Fibroblast of pulmonary artery (primary cell): ENCODE measurements around the gene OSBPL5.

Experiments used
- DNase-seq: peaks from one replicate; pipeline ENCODE4 v3.0.0-alpha.2; 2010; ENCODE audit warnings: low read depth
- H3K4me3 ChIP-seq: replicated peaks from 2 replicates; pipeline ENCODE4 v1.5.1; 2011; ENCODE audit warnings: low read depth, mild to moderate bottlenecking, control low read depth, low read length, moderate library complexity
- CTCF ChIP-seq: IDR thresholded peaks from 2 replicates; pipeline ENCODE4 v1.5.1; 2011; ENCODE audit warnings: mild to moderate bottlenecking, control low read depth, low read length, inconsistent platforms; ENCODE audit errors: missing control alignments

Gene OSBPL5

GRCh38 chr11:3206156-3206921 is 41.2 kb upstream of the OSBPL5 start:
- DNase-seq, result no peak
- TF ChIP-seq CTCF, result no peak
- H3K4me3 ChIP-seq, result no peak overlapping the region

- DNase-seq, result peak; percentile 17
Observed at GRCh38 chr11:3205261-3206155, 40.4 kb upstream of the OSBPL5 start.

GRCh38 chr11:3204141-3205015 is 39.3 kb upstream of the OSBPL5 start:
- H3K4me3 ChIP-seq, result no peak overlapping the region
- DNase-seq, result no peak
- no peak for TF ChIP-seq CTCF

More at GRCh38 chr11:3205261-3206155, 40.4 kb upstream of the OSBPL5 start:
- H3K4me3 ChIP-seq, result no peak overlapping the region
- TF ChIP-seq CTCF, result no peak

GRCh38 chr11:3203221-3204043 is 38.3 kb upstream of the OSBPL5 start:
- no peak for TF ChIP-seq CTCF
- DNase-seq, result no peak
- no peak overlapping the region for H3K4me3 ChIP-seq

- no peak overlapping the region for H3K4me3 ChIP-seq
- DNase-seq, result no peak
Observed at GRCh38 chr11:3202759-3203158, 37.6 kb upstream of the OSBPL5 start.

More at GRCh38 chr11:3202759-3203158, 37.6 kb upstream of the OSBPL5 start:
- TF ChIP-seq CTCF, result no peak
